Esophagus muscularis mucosa (tissue), 4 donors: ENCODE results near the gene EPAS1. TPM values are rescaled to one million over a fixed set of nuclear protein-coding genes. Genes with fewer than 3 reads are reported as not detected.

Source experiments
- DNase-seq: peaks from one replicate; pipeline ENCODE4 v3.0.0-alpha.2; 2017; ENCODE audit errors: extremely low spot score
- H3K27ac ChIP-seq, 4 donors: fragments of 200-600 bp; sonication (generic); replicated peaks in 1 of 4; 1 replicate in 3 of 4; 2 replicates in 1 of 4; pipeline ENCODE4 v1.5.1; 2016 to 2019; ENCODE audit warnings: mild to moderate bottlenecking in 1 of 4
- H3K27me3 ChIP-seq, 4 donors: fragments of 200-600 bp; sonication (generic); one replicate each; pipeline versions ENCODE4 v1.5.1 to v1.6.0; 2016 to 2019
- H3K36me3 ChIP-seq, 4 donors: fragments of 200-600 bp; sonication (generic); one replicate each; pipeline ENCODE4 v1.5.1; 2016 to 2019
- H3K4me1 ChIP-seq, 4 donors: fragments of 200-600 bp; sonication (generic); one replicate each; pipeline ENCODE4 v1.5.1; 2016 to 2019
- H3K4me3 ChIP-seq, 4 donors: fragments of 200-600 bp; sonication (generic); 1 replicate in 2 of 4; 2 replicates in 2 of 4; pipeline ENCODE4 v1.5.1; 2016 to 2019; ENCODE audit warnings: mild to moderate bottlenecking in 4 of 4, moderate library complexity in 1 of 4
- H3K9me3 ChIP-seq, 4 donors: fragments of 200-600 bp; sonication (generic); 1 replicate in 3 of 4; 2 replicates in 1 of 4; pipeline ENCODE4 v1.5.1; 2016 to 2019
- CTCF ChIP-seq, 3 experiments: fragments of 200-600 bp in 2 of 3; fragments of 450-650 bp in 1 of 3; sonication (generic) in 2 of 3; IDR thresholded peaks; one replicate each; pipeline ENCODE4 v1.5.1; 2017 to 2019; ENCODE audit warnings: antibody characterized with exemption in 3 of 3, mild to moderate bottlenecking in 2 of 3, moderate library complexity in 1 of 3
- EP300 ChIP-seq: sonication (generic); formaldehyde crosslinking; IDR thresholded peaks from one replicate; pipeline ENCODE4 v1.6.1; 2017; ENCODE audit warnings: antibody characterized with exemption
- POLR2A ChIP-seq: fragments of 450-650 bp; IDR thresholded peaks from one replicate; pipeline ENCODE4 v1.6.1; 2017; ENCODE audit warnings: antibody characterized with exemption, moderate library complexity, mild to moderate bottlenecking, low read depth
- POLR2AphosphoS5 ChIP-seq, 2 donors: sonication (generic); formaldehyde crosslinking; IDR thresholded peaks; one replicate each; pipeline ENCODE4 v1.6.1; 2017; ENCODE audit warnings: antibody characterized with exemption in 2 of 2
- WGBS: methylation state at CpG from one replicate; pipeline ENCODE4 v1.1.5; 2018; 5-methylcytosine and 5-hydroxymethylcytosine counted together
- intact Hi-C: fragments of 100-400 bp; cut with DNase I; formaldehyde crosslinking; loops from one replicate; pipeline ENCODE4 v1.15.1; 2023
- total RNA-seq, 4 donors: library from RNA; depleted of rRNA; stranded (reverse); fragments of >200 nt; gene quantifications; one replicate each; pipeline versions ENCODE4 v1.1.0 to v1.2.1, GENCODE V29; 2016

EPAS1 gene
- total RNA-seq, 4 donors from 2014 or later: 113 to 225 (median 183) TPM

GRCh38 chr2:46404181-46404759 is 107.1 kb downstream of the EPAS1 start:
- 93% methylated on average over 8 of the region's 8 CpGs for WGBS
- Histone ChIP-seq H3K9me3 (no peaks in the 10 kb centered on the region), H3K27me3 (no peaks in the 10 kb centered on the region), H3K36me3 (no peaks in the 10 kb centered on the region), H3K4me1 (peaks cover 0 to 7% (median 6%) of the 10 kb centered on the region in 4 donors), H3K27ac (no peak overlapping the region), H3K4me3 (no peak overlapping the region)
- intact Hi-C loops: no loop called here
- peak; percentile 90 for DNase-seq
- TF ChIP-seq EP300: no peak
- TF ChIP-seq POLR2A: no peak
- TF ChIP-seq CTCF (IDR thresholded peaks at IDR 0.05): no peak
- TF ChIP-seq POLR2AphosphoS5 (IDR thresholded peaks at IDR 0.05): no peak

GRCh38 chr2:46407852-46408455 is 110.7 kb downstream of the EPAS1 start:
- Histone ChIP-seq H3K27me3 (no peaks in the 10 kb centered on the region), H3K4me3 (no peak overlapping the region), H3K27ac (peak overlapping the region in 1 of 4 donors; percentile 69), H3K9me3 (no peaks in the 10 kb centered on the region), H3K36me3 (no peaks in the 10 kb centered on the region), H3K4me1 (peaks cover 0 to 11% (median 9%) of the 10 kb centered on the region in 4 donors)
- intact Hi-C loops: no loop called here
- WGBS: 90% methylated on average over 14 of the region's 14 CpGs
- no peak for DNase-seq
- TF ChIP-seq POLR2AphosphoS5 (IDR thresholded peaks at IDR 0.05) (no peak), CTCF (IDR thresholded peaks at IDR 0.05) (no peak)

- WGBS: 85% methylated on average over 4 of the region's 4 CpGs
Measured at GRCh38 chr2:46409756-46410155, 112.5 kb downstream of the EPAS1 start.

GRCh38 chr2:46410273-46411244 is 113.4 kb downstream of the EPAS1 start:
- 90% methylated on average over 10 of the region's 10 CpGs for WGBS
- H3K36me3 ChIP-seq: no peaks in the 10 kb centered on the region
- TF ChIP-seq CTCF (IDR thresholded peaks at IDR 0.05) (no peak), EP300 (no peak), POLR2A (no peak), POLR2AphosphoS5 (IDR thresholded peaks at IDR 0.05) (no peak)
- no peak overlapping the region for H3K27ac ChIP-seq
- DNase-seq: no peak
- no peaks in the 10 kb centered on the region for H3K27me3 ChIP-seq
- intact Hi-C loops: no loop called here
- peaks cover 0 to 11% (median 9%) of the 10 kb centered on the region in 4 donors for H3K4me1 ChIP-seq
- H3K9me3 ChIP-seq: no peaks in the 10 kb centered on the region
- H3K4me3 ChIP-seq: no peak overlapping the region

More at GRCh38 chr2:46409756-46410155, 112.5 kb downstream of the EPAS1 start:
- DNase-seq: no peak
- no peak overlapping the region for H3K4me3 ChIP-seq
- H3K27ac ChIP-seq: peak overlapping the region in 2 of 4 donors; percentile 33 to 69
- no peaks in the 10 kb centered on the region for H3K9me3 ChIP-seq
- peaks cover 0 to 11% (median 9%) of the 10 kb centered on the region in 4 donors for H3K4me1 ChIP-seq
- no peak for TF ChIP-seq EP300
- no peak for TF ChIP-seq POLR2AphosphoS5 (IDR thresholded peaks at IDR 0.05)
- no peak for TF ChIP-seq CTCF (IDR thresholded peaks at IDR 0.05)
- TF ChIP-seq POLR2A: no peak
- no peaks in the 10 kb centered on the region for H3K27me3 ChIP-seq
- intact Hi-C loops: no loop called here
- H3K36me3 ChIP-seq: no peaks in the 10 kb centered on the region
